DOHH2 (cell line): ENCODE measurements around the gene BLVRB.

Source experiments
- H3F3A ChIP-seq: fragments of 200-600 bp; sonication (generic), shearing (Covaris generic); 2 replicates; pipeline ENCODE4 v1.6.0; 2016; ENCODE audit warnings: antibody characterized with exemption, mild to moderate bottlenecking; ENCODE audit not compliant: control insufficient read depth, insufficient read depth
- H3K27ac ChIP-seq: fragments of 200-600 bp; sonication (generic); 2 replicates; pipeline ENCODE4 v1.5.1; 2014; ENCODE audit warnings: low read depth, mild to moderate bottlenecking, low read length, moderate library complexity
- H3K27me3 ChIP-seq: fragments of 200-600 bp; sonication (generic); 2 replicates; pipeline ENCODE4 v1.6.1; 2014; ENCODE audit warnings: mild to moderate bottlenecking, low read length, mixed read lengths; ENCODE audit not compliant: control insufficient read depth
- H3K36me3 ChIP-seq: fragments of 200-600 bp; sonication (generic); 2 replicates; pipeline ENCODE4 v1.6.1; 2014; ENCODE audit warnings: mild to moderate bottlenecking, low read length, moderate library complexity, mixed read lengths; ENCODE audit not compliant: control insufficient read depth
- H3K4me1 ChIP-seq: fragments of 200-600 bp; sonication (generic); 2 replicates; pipeline ENCODE4 v1.6.1; 2014; ENCODE audit warnings: mild to moderate bottlenecking, low read length, mixed read lengths; ENCODE audit not compliant: control insufficient read depth
- H3K4me2 ChIP-seq: fragments of 200-600 bp; sonication (generic); 2 replicates; pipeline ENCODE4 v1.6.0; 2014; ENCODE audit warnings: mild to moderate bottlenecking, low read length, moderate library complexity
- H3K4me3 ChIP-seq: fragments of 200-600 bp; sonication (generic); 2 replicates; pipeline ENCODE4 v1.5.1; 2014; ENCODE audit warnings: mild to moderate bottlenecking, low read length, mixed read lengths
- H3K79me2 ChIP-seq: fragments of 200-600 bp; sonication (generic); 2 replicates; pipeline ENCODE4 v1.6.1; 2014; ENCODE audit warnings: mild to moderate bottlenecking, low read length, mixed read lengths; ENCODE audit not compliant: control insufficient read depth
- H3K9me2 ChIP-seq: fragments of 200-600 bp; sonication (generic); replicated peaks from 2 replicates; pipeline ENCODE4 v1.6.1; 2014; ENCODE audit warnings: mild to moderate bottlenecking, low read length, mixed read lengths; ENCODE audit not compliant: control insufficient read depth
- H3K9me3 ChIP-seq: fragments of 200-600 bp; sonication (generic); 2 replicates; pipeline ENCODE4 v1.6.1; 2014; ENCODE audit warnings: antibody characterized with exemption, low read length, mixed read lengths; ENCODE audit not compliant: control insufficient read depth, insufficient read depth
- H4K20me1 ChIP-seq: fragments of 200-600 bp; sonication (generic); 2 replicates; pipeline ENCODE4 v1.6.0; 2014; ENCODE audit warnings: low read depth, mild to moderate bottlenecking, antibody characterized with exemption, low read length, moderate library complexity; ENCODE audit not compliant: control insufficient read depth, insufficient read depth
- EZH2phosphoT487 ChIP-seq: fragments of 200-600 bp; sonication (generic); IDR thresholded peaks from 2 replicates; pipeline ENCODE4 v1.6.1; 2017; ENCODE audit warnings: borderline replicate concordance, mild to moderate bottlenecking, antibody characterized with exemption, low read length, moderate library complexity, mixed read lengths
- TF ChIP-seq, protein P1 (sequence below): fragments of 200-600 bp; sonication (generic); IDR thresholded peaks from one replicate; pipeline ENCODE4 v1.5.1; 2014; ENCODE audit warnings: antibody characterized with exemption, mild to moderate bottlenecking, low read depth, low read length; ENCODE audit not compliant: poor library complexity, severe bottlenecking

BLVRB gene

DNA sequence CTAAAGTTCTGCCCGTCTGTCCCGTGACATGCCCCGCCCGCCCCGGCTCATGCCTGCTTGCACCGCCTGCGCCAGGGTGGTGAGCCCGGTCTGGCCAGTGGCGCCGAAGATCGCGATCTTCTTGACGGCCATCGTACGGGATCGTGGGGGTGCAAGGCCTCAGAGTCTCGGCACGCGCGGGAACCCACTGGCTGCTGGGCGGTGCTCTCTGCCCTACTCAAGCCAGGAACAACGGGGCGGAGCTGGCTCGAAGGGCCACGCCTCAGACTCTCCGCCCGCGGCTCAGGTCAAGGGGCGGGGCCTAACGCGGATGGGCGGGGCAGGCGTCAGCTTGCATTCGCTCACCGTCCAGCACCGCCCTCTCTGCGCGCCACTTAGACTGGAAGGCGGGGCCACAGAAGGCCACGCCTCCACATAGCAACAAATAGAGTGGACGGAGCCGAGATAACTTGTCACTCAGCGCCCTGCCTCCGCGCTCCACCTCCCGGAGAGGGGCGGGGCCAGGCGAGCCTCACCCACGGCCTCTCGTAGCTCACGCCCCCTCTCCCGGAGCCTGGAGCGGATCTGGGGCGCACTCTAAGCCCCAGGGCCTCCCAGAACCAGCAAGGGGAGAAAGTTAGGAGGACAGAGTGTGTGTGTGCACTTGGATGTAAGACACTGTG lies at the start of gene BLVRB:
TSS of gene BLVRB (minus strand) at position 189 of the 662 bp plus-strand sequence. CDS start at position 132, 57 bp downstream.
- peaks cover 36% of the 10 kb centered on the region for H3K4me1 ChIP-seq
- H3F3A ChIP-seq, result no peaks in the 10 kb centered on the region
- H4K20me1 ChIP-seq, result no peaks in the 10 kb centered on the region
- TF ChIP-seq, protein P1, sequence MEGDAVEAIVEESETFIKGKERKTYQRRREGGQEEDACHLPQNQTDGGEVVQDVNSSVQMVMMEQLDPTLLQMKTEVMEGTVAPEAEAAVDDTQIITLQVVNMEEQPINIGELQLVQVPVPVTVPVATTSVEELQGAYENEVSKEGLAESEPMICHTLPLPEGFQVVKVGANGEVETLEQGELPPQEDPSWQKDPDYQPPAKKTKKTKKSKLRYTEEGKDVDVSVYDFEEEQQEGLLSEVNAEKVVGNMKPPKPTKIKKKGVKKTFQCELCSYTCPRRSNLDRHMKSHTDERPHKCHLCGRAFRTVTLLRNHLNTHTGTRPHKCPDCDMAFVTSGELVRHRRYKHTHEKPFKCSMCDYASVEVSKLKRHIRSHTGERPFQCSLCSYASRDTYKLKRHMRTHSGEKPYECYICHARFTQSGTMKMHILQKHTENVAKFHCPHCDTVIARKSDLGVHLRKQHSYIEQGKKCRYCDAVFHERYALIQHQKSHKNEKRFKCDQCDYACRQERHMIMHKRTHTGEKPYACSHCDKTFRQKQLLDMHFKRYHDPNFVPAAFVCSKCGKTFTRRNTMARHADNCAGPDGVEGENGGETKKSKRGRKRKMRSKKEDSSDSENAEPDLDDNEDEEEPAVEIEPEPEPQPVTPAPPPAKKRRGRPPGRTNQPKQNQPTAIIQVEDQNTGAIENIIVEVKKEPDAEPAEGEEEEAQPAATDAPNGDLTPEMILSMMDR, result no peak
- no peak for TF ChIP-seq EZH2phosphoT487
- H3K9me2 ChIP-seq, result no peaks in the 10 kb centered on the region
- no peaks in the 10 kb centered on the region for H3K79me2 ChIP-seq
- peak within 1 kb of the TSS; percentile 81 for H3K4me3 ChIP-seq
- no peaks in the 10 kb centered on the region for H3K36me3 ChIP-seq
- H3K9me3 ChIP-seq, result no peaks in the 10 kb centered on the region
- H3K27me3 ChIP-seq, result peaks cover 13% of the 10 kb centered on the region
- H3K27ac ChIP-seq, result no peak within 1 kb of the TSS
- H3K4me2 ChIP-seq, result peak within 1 kb of the TSS; percentile 97

DNA sequence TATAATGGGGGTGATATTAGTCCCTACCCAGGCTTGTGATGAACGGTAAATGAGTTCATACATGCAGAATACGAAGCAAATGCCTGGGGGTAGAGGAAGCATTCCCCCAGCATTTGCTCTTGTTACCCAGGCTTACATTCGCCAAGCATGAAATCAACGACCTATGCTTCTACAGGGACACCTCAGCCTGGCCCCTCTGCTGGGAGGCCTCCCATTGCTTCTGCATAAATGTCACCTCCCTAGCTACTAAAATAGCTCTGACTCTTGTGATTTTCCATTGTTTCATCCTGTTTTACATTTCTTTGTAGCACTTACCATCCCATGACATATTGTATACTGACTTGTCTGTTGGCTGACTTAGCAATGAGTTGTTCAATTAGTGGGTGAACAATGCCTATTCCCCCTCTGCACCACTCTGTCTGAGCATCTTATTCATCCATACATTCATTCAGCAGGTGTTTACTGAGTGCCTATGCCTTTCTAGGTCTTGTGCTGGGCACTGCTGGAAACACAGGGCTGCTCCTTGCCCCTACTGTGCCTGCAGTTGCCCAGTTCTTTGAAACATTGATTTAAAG lies 48.3 kb upstream of the BLVRB start:
- Histone ChIP-seq H3K79me2 (no peaks in the 10 kb centered on the region), H3K4me2 (no peak overlapping the region), H3K36me3 (no peaks in the 10 kb centered on the region), H3K9me3 (no peaks in the 10 kb centered on the region), H3K27ac (no peak overlapping the region), H4K20me1 (no peaks in the 10 kb centered on the region), H3F3A (no peaks in the 10 kb centered on the region), H3K9me2 (no peaks in the 10 kb centered on the region), H3K4me3 (no peak overlapping the region), H3K4me1 (no peaks in the 10 kb centered on the region), H3K27me3 (peaks cover 3% of the 10 kb centered on the region; the same call in 1 of the 2 replicates)
- TF ChIP-seq, protein P1, result no peak
- TF ChIP-seq EZH2phosphoT487, result no peak

DNA sequence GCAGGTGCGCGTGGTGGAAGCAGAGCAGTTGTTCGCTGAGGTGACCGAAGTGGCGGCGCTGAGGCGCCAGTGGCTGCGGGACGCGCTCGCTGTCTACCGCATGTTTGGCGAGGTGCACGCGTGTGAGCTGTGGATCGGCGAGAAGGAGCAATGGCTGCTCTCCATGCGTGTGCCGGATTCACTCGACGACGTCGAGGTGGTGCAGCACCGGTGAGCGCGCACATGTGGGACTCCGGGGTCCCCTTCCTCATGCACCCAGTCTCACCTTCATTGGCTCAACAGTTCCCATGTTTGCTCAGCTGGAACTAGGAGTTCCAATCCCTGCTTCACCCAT lies 47.8 kb upstream of the BLVRB start:
- H3K9me3 ChIP-seq, result no peaks in the 10 kb centered on the region
- no peak overlapping the region for H3K4me3 ChIP-seq
- H3K79me2 ChIP-seq, result no peaks in the 10 kb centered on the region
- H3K27ac ChIP-seq, result no peak overlapping the region
- no peaks in the 10 kb centered on the region for H4K20me1 ChIP-seq
- no peaks in the 10 kb centered on the region for H3K9me2 ChIP-seq
- H3F3A ChIP-seq, result no peaks in the 10 kb centered on the region
- peaks cover 3% of the 10 kb centered on the region; the same call in 1 of the 2 replicates for H3K27me3 ChIP-seq
- TF ChIP-seq EZH2phosphoT487, result no peak
- TF ChIP-seq, protein P1, result no peak
- no peaks in the 10 kb centered on the region for H3K36me3 ChIP-seq
- no peaks in the 10 kb centered on the region for H3K4me1 ChIP-seq
- no peak overlapping the region for H3K4me2 ChIP-seq
